ENCODE results near the gene PHOX2A. TPM values are rescaled to one million over a fixed set of nuclear protein-coding genes. Genes with fewer than 3 reads are reported as not detected.

PHOX2A gene
- polyA plus RNA-seq, 1 experiment: not detected

DNA sequence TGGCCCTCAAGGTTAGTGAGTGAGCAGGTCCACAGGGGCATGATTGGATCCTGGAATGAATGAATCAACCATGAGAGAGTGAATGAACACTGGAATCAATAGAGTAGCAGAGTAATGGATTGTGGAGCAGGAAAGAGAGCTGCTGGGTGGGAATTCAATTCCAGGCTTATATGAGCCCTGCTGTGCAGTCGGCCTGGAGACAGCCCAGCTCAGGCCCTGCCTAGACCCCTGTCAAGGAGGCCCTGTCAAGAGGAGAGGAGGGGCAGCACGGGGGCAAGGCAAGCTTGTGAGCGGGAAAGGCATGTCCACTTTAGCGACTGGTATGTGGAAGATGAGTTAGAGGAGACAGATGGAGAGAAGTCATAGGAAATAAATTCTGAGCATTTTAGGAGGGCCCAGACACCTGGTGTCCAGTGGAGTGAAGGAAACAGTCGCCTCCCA, 53.3 kb downstream of the PHOX2A start:
- POLR2A ChIA-PET: no interaction called here
- no peak overlapping the region for H3K4me3 ChIP-seq (ENCODE audit: low read depth, low read length)
- no peaks in the 10 kb centered on the region; the same call in 1 of the 2 replicates for H3K27me3 ChIP-seq (ENCODE audit: control insufficient read depth, insufficient read depth, low read length)
- TF ChIP-seq, protein P1, sequence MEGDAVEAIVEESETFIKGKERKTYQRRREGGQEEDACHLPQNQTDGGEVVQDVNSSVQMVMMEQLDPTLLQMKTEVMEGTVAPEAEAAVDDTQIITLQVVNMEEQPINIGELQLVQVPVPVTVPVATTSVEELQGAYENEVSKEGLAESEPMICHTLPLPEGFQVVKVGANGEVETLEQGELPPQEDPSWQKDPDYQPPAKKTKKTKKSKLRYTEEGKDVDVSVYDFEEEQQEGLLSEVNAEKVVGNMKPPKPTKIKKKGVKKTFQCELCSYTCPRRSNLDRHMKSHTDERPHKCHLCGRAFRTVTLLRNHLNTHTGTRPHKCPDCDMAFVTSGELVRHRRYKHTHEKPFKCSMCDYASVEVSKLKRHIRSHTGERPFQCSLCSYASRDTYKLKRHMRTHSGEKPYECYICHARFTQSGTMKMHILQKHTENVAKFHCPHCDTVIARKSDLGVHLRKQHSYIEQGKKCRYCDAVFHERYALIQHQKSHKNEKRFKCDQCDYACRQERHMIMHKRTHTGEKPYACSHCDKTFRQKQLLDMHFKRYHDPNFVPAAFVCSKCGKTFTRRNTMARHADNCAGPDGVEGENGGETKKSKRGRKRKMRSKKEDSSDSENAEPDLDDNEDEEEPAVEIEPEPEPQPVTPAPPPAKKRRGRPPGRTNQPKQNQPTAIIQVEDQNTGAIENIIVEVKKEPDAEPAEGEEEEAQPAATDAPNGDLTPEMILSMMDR (IDR thresholded peaks at IDR 0.05; ENCODE audit: insufficient read depth, low read depth, low read length): no peak
- H3K36me3 ChIP-seq (ENCODE audit: control insufficient read depth, insufficient read depth, low read length): no peaks in the 10 kb centered on the region
- CTCF ChIA-PET: interaction anchor here (1.3 to 1.9 kb wide), 3 partner anchors 166 to 240 kb away, joined by 4 to 5 read pairs (median 5); no protein-coding TSS in a partner anchor
- DNase-seq (ENCODE audit: low read depth): no peak

DNA sequence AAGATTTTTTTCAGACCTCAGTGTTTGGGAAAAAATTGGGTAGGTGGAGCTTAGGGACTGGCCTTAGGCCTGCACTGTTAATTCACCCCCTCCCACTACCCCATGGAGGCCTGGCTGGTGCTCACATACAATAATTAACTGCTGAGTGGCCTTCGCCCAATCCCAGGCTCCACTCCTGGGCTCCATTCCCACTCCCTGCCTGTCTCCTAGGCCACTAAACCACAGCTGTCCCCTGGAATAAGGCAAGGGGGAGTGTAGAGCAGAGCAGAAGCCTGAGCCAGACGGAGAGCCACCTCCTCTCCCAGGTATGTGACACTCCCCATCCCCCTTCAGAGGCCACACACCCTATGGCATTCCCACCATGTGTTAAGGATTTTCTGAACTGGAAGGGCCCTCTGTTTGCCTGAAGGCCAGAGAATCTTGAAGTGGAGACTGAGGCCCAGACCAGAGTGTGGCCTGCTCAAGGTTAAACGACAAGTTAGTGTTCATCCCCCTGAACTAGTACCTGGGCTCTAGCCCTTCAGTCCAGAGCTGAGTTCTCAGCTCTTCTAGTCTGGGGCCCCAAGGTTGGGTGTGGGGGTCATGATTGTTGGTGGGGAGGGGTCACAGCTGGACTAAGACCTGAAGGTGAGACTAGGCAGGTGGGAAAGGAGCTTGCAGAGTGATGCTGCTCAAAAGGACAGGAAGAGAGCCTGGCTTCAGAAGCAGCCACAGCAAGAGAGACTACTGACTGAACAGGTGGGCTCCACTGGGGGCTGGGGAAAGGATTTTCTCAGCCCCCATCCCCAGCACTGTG, 54.3 kb downstream of the PHOX2A start:
- Histone ChIP-seq H3K27me3 (ENCODE audit: control insufficient read depth, insufficient read depth, low read length) (no peaks in the 10 kb centered on the region), H3K4me3 (ENCODE audit: low read depth, low read length) (no peak overlapping the region), H3K36me3 (ENCODE audit: control insufficient read depth, insufficient read depth, low read length) (no peaks in the 10 kb centered on the region)
- DNase-seq (ENCODE audit: low read depth): no peak
- ChIA-PET POLR2A (no interaction called here), CTCF (interaction anchor here (1.0 to 1.9 kb wide), 5 partner anchors 10 to 241 kb away, joined by 3 to 5 read pairs (median 4); no protein-coding TSS in a partner anchor)
- TF ChIP-seq, protein P1 (IDR thresholded peaks at IDR 0.05; ENCODE audit: insufficient read depth, low read depth, low read length): no peak

Other genes with a start within 250 kb of the PHOX2A start
- gene IL18BP, start 245.3 kb downstream of the PHOX2A start, polyA plus RNA-seq (2011; rRNA removed): 2.5 and 3.2 TPM in 2 replicates
- gene NUMA1, start 163.6 kb downstream of the PHOX2A start, polyA plus RNA-seq (2011; rRNA removed): 87.1 and 120 TPM in 2 replicates
- gene LRRC51, start 163.3 kb downstream of the PHOX2A start, polyA plus RNA-seq (2011; rRNA removed): 9.8 TPM in 2 replicates
- gene LAMTOR1, start 140.9 kb downstream of the PHOX2A start, polyA plus RNA-seq (2011; rRNA removed): 105 and 145 TPM in 2 replicates
- not detected in 2 replicates for gene TOMT, start 138.3 kb downstream of the PHOX2A start, polyA plus RNA-seq (2011; rRNA removed)
- gene ANAPC15, start 131.5 kb downstream of the PHOX2A start, polyA plus RNA-seq (2011; rRNA removed): 51.5 and 54.3 TPM in 2 replicates
- gene FOLR3, start 108.5 kb downstream of the PHOX2A start, polyA plus RNA-seq (2011; rRNA removed): 0.85 and 0.89 TPM in 2 replicates
- 0.83 and 1.2 TPM in 2 replicates for gene FOLR1, start 52.0 kb downstream of the PHOX2A start, polyA plus RNA-seq (2011; rRNA removed)
- not detected in 2 replicates for gene FOLR2, start 27.4 kb downstream of the PHOX2A start, polyA plus RNA-seq (2011; rRNA removed)
- gene INPPL1, start 19.4 kb downstream of the PHOX2A start, polyA plus RNA-seq (2011; rRNA removed): 114 and 164 TPM in 2 replicates
- 14.2 and 14.9 TPM in 2 replicates for gene CLPB, start 190.4 kb upstream of the PHOX2A start, polyA plus RNA-seq (2011; rRNA removed)